HG03039 (cell line): ENCODE data around the gene WSCD2.

Experiments used
- ATAC-seq: cut with Tn5 transposase; IDR thresholded peaks from one replicate; pipeline ENCODE4 v1.9.1; 2021; ENCODE audit warnings: mild to moderate bottlenecking, moderate library complexity; ENCODE audit not compliant: unreplicated experiment

The WSCD2 gene

GRCh38 chr12:108231909-108232434, 102.9 kb downstream of the WSCD2 start:
- ATAC-seq, result no peak

- ATAC-seq, result no peak
These were observed 103.5 kb downstream of the WSCD2 start for GRCh38 chr12:108232565-108232964.

DNA sequence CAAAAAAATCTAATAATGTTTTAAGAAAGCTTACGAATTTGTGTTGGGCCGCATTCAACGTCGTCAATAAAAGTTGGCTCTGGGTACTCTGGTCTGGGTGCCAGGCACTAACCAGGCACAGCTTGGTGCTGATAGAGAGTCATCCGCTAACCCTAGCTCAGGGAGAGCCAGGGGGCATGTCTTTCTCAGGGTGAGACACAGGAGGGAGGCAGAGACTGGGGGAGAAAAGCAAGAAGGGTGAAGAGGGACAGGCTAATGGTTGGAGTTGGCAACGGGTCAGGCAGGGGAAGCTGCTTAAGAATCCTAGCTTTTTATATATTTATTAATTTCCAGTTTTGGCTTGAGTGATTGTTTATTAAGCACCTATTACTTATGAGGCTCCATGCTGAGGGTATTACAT, 105.1 kb downstream of the WSCD2 start:
- ATAC-seq, result no peak

DNA sequence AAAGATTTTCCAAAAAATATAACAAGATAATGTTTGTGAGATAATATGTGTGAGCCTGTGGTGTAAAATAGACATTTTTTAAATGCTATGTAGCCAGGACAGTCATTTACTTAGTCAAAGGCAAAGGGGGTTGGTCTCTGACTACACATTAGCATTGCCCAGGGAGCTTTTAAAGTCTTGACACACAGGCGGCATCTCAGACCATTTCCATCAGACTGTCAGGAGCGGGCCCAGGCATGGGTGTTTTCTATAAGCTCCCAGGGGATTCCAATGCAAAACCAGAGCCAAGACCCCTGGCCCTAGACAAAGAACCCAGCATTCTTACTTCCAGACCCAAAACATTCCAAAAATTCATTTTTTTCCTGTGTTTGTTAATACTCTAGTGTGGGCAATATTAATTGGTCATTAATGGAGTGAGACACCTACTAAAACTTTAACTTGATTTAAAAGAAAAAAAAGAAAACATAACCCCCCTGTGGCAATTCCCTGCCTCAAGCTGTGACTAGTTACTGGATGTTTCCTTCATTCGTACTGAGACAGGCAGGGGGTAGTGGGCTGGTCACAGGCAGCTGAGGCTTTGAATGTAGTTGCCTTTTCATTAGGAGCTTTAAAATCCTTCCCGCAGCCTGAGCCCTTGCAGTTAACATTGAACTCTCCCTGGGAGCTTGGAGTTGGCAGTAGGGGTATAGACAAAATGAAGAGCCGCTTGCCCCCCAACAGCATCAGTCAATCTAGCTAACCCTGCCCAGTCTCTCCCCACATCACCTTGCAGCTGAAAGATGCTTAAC, 106.3 kb downstream of the WSCD2 start:
- ATAC-seq, result no peak

GRCh38 chr12:108235985-108236263, 106.8 kb downstream of the WSCD2 start:
- no peak for ATAC-seq

GRCh38 chr12:108236366-108236765, 107.3 kb downstream of the WSCD2 start:
- ATAC-seq, result no peak

- no peak for ATAC-seq
These were observed 108.2 kb downstream of the WSCD2 start for GRCh38 chr12:108237272-108237671.

- ATAC-seq, result no peak
These were observed 109.4 kb downstream of the WSCD2 start for GRCh38 chr12:108238474-108238873.

GRCh38 chr12:108239378-108239777, 110.3 kb downstream of the WSCD2 start:
- no peak for ATAC-seq

GRCh38 chr12:108240027-108240785, 111.1 kb downstream of the WSCD2 start:
- no peak for ATAC-seq

DNA sequence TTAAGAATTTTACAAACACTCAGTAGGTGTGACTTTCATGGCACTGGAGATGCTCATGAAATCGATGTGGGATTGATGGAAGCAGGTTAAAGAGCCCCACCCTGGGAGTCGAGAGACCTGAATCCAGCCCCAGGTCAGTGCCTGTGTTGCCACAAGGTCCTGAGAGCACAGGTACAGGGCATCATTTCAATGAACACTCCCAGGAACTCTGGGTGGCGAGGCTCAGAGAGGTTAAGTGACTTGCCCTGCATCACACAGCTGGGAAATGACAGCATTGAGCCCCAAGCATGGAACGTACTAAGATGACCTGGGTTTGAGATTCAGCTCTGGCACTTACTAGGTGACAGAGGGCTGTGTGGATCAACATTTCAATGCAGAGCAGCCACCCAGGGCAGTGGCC, 111.8 kb downstream of the WSCD2 start:
- no peak for ATAC-seq

DNA sequence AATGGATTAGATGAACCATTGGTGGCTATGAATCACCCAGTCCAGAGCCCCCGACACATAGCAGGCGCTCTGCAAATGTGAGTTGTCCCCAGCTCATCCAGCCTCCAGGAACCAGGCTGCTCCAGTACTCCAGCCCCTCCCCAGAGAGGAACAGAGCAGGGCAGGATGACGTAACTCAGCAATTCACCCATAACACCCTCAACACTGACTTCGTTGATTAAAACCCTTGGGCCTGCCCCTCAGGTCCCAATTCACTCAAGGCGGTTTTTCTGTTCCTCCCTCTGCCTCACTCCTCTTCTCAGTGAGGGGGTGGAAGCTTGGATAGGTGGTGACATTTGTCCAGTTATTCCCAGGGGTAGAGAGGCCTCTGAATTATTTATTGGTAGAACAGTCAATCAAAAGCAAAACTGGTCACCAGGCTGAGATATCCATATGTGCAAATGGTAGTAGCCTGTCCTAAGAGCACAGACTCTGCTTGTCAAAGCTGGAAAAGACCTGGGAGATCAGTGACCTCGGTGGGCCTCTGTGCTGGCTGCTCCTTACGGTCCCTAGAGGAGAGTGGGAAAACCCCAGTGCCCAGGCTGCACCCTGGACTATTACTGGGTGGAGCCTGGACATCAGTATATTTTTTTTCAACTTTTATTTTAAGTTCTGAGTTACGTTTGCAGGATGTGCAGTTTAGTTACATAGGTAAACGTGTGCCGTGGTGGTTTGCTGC, 113.1 kb downstream of the WSCD2 start:
- no peak for ATAC-seq

DNA sequence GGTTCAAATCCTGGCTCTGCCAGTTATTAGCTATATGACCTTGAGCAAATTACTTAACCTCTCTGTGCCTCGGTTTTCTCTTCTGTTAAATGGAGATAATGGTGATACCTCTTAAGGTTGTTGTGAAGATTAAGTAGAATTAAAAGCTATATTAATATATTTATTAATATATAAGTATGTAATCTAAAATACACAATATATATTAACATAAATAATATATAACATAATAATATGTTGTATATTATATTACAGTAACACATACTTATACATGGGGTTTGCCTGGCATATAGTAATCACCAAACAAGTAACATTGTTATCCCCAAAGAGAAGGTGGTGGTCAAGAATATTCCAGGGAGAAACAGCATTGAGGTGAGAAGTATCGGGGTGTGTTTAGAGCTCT, 118.0 kb downstream of the WSCD2 start:
- ATAC-seq, result no peak

DNA sequence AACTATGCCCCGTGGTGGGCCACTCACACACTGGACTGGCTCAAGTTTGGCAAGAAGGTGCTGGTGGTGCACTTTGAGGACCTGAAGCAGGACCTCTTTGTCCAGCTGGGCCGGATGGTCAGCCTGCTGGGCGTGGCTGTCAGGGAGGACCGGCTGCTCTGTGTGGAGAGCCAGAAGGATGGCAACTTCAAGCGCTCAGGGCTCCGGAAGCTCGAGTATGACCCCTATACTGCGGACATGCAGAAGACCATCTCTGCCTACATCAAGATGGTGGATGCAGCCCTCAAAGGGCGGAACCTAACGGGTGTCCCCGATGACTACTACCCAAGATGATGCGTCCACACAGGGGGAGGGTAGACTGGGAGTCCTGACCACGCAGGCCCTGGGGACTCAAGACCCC, 118.9 kb downstream of the WSCD2 start:
- ATAC-seq, result no peak

DNA sequence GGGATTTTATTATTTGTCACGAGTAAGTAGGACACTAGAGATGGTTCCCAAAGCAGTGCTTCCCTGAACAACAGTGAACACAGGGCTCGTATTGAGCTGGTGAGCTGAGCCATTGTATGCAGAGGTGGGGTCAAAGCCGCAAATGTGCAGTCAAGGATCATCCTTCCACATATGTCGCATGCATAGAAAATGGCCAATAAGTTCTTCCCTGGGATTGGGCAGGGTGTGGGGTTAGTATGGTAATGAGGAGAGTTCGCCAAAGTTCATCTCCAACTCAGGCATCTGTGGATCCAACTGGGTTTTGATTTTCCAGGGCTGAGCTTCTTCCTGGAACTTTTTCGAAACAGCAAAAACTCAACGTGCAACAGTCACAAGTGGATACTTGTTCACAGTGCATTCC, 123.4 kb downstream of the WSCD2 start:
- no peak for ATAC-seq

DNA sequence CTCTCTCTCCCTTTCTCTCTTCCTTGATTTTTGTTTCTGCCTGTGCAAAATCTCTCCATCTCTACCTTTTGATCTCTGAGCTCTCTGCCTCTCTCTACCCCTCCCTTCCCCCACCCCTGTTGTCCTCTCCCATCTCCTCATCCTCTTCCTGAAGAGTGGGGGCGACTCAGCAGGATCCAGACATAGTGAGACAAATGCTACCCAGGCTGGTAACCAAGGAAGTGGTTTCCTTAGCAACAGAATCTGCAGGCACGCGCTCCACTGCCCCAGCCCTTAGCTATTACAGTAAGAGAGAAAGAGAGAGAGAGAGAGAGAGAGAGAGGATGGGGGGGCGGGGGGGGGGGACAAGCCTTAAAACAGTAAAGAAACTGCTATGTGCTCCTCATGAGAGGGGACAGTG, 124.5 kb downstream of the WSCD2 start:
- ATAC-seq, result no peak

GRCh38 chr12:108254030-108254429, 124.9 kb downstream of the WSCD2 start:
- ATAC-seq, result no peak

DNA sequence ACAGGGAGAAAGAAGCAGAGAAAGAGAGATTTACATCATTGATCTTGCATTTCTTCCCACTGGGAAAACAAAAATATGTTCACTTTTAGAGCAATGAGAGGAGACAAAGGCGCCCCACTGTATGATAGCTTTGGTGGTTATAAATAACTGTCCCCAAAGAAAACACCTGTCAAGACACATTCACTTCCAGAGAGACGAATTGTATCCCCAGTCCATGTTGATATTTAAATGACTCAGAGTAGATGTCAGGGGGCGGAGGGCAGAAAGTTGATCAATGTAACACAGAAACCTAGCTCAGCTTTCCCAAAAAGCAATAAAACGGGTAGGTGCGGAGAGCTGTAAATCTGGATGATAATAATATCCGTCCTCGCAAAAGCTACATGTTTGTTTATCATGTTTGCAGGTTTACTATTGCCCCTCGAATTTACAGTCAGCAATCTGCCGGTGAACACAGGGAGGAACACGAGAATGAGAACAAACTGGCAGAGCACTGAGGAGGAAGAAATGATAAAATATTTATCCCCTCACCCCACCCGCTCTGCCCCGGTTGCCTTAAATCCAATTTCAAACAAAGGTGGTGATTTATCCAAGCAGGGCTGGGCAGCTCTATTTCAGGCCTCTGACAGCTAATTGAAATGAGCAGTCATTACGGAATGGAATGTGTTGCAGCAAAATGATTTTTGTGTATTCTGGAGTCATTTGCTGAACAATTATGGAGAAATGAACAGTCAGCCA, 125.6 kb downstream of the WSCD2 start:
- ATAC-seq, result no peak

DNA sequence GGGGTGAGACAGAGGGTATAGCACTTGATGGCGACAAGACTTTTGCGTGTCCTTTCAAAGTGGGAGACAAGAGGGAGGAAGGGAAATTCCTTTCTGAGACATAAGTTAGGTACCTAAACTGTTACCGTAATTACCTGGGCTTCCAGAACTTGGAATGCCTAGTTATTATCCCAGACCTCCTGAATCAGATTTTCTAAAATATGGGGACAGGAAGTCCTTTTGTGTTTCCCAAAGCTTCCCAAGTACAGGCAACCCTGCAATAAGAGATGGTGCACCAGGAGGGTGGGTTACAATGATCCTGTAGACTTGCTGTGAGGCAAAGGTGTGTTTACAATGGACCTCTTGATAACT, 126.1 kb downstream of the WSCD2 start:
- no peak for ATAC-seq

GRCh38 chr12:108257004-108257403, 127.9 kb downstream of the WSCD2 start:
- ATAC-seq, result no peak

- no peak for ATAC-seq
These were observed 128.6 kb downstream of the WSCD2 start for GRCh38 chr12:108257610-108258106.
